IMR-90 (cell line): ENCODE measurements around the gene TRIM71. TPM values are rescaled to one million over a fixed set of nuclear protein-coding genes. Genes with fewer than 3 reads are reported as not detected.

Experiments used
- ATAC-seq: fragments of 200-7000 bp; cut with Tn5 transposase; 2 replicates; pipeline ENCODE4 v1.9.1; 2020; ENCODE audit warnings: low read depth, mild to moderate bottlenecking, moderate library complexity
- BruUV-seq: library from RNA; stranded (reverse); fragments of 400-500 nt; replicated peaks from 2 replicates; lab custom pipeline; 2021; lab: Mats Ljungman, UMichigan
- CTCF ChIA-PET: fragments of 300-600 bp; formaldehyde crosslinking; extraction: SDS; loops from one replicate; lab custom pipeline; 2021; ENCODE audit warnings: antibody characterized with exemption; lab: Yijun Ruan, JAX
- POLR2A ChIA-PET: fragments of 300-600 bp; sonication (Branson Sonifier 250); formaldehyde crosslinking; loops from one replicate; lab custom pipeline; 2022; ENCODE audit warnings: antibody characterized with exemption; ENCODE audit not compliant: unreplicated experiment; lab: Charles Lee
- DNase-seq: peaks from one replicate; pipeline ENCODE4 v3.0.0; 2013
- H2AFZ ChIP-seq: replicated peaks from 2 replicates; pipeline ENCODE3; 2013; ENCODE audit warnings: low read length, mild to moderate bottlenecking; ENCODE audit not compliant: poor library complexity
- H2AK5ac ChIP-seq: 2 replicates; pipeline ENCODE4 v1.6.1; 2013; ENCODE audit warnings: low read depth, low read length, inconsistent platforms
- H2AK9ac ChIP-seq: replicated peaks from 2 replicates; pipeline ENCODE3; 2013; ENCODE audit warnings: mild to moderate bottlenecking, low read depth, low read length, moderate library complexity; ENCODE audit not compliant: poor library complexity
- H2BK120ac ChIP-seq: 2 replicates; pipeline ENCODE4 v1.6.1; 2013; ENCODE audit warnings: low read depth, low read length, inconsistent platforms
- H2BK15ac ChIP-seq: 3 replicates; pipeline ENCODE4 v1.6.1; 2013; ENCODE audit warnings: low read depth, low read length, inconsistent platforms
- H2BK20ac ChIP-seq: 2 replicates; pipeline ENCODE4 v1.6.1; 2013; ENCODE audit warnings: low read depth, mild to moderate bottlenecking, inconsistent platforms, low read length, moderate library complexity
- H2BK5ac ChIP-seq: 2 replicates; pipeline ENCODE4 v1.6.1; 2013; ENCODE audit warnings: mild to moderate bottlenecking, low read depth, low read length, inconsistent platforms; ENCODE audit not compliant: poor library complexity, severe bottlenecking
- H3K14ac ChIP-seq: replicated peaks from 2 replicates; pipeline ENCODE4 v1.6.1; 2013; ENCODE audit warnings: low read depth, low read length, inconsistent platforms
- H3K18ac ChIP-seq: 2 replicates; pipeline ENCODE4 v1.6.1; 2013; ENCODE audit warnings: low read depth, low read length, control low read depth
- H3K23ac ChIP-seq: 2 replicates; pipeline ENCODE4 v1.6.1; 2013; ENCODE audit warnings: low read depth, low read length, inconsistent platforms
- H3K27ac ChIP-seq: 2 replicates; pipeline ENCODE4 v1.5.1; 2013; ENCODE audit warnings: mild to moderate bottlenecking, control low read depth, low read length; ENCODE audit not compliant: insufficient read depth
- H3K27me3 ChIP-seq: 2 replicates; pipeline ENCODE4 v1.6.1; 2013; ENCODE audit warnings: low read length; ENCODE audit not compliant: control insufficient read depth, insufficient read depth
- H3K36me3 ChIP-seq: 2 replicates; pipeline ENCODE4 v1.6.1; 2013; ENCODE audit warnings: low read length, mixed read lengths; ENCODE audit not compliant: control insufficient read depth, insufficient read depth
- H3K4ac ChIP-seq: 2 replicates; pipeline ENCODE4 v1.6.1; 2013; ENCODE audit warnings: low read depth, low read length, inconsistent platforms
- H3K4me1 ChIP-seq: 2 replicates; pipeline ENCODE4 v1.6.1; 2013; ENCODE audit warnings: low read length, mixed read lengths; ENCODE audit not compliant: control insufficient read depth, insufficient read depth
- H3K4me2 ChIP-seq: 2 replicates; pipeline ENCODE4 v1.6.1; 2013; ENCODE audit warnings: low read depth, mild to moderate bottlenecking, control low read depth, low read length, moderate library complexity
- H3K4me3 ChIP-seq: 2 replicates; pipeline ENCODE4 v1.5.1; 2013; ENCODE audit warnings: low read depth, mild to moderate bottlenecking, control low read depth, low read length, moderate library complexity; ENCODE audit not compliant: insufficient read depth
- H3K56ac ChIP-seq: 2 replicates; pipeline ENCODE4 v1.6.1; 2013; ENCODE audit warnings: low read length, inconsistent platforms; ENCODE audit not compliant: insufficient read depth; ENCODE audit errors: extremely low read depth
- H3K79me1 ChIP-seq, 2 experiments: 2 replicates each; pipeline ENCODE4 v1.6.1; 2013; ENCODE audit warnings: low read length in 2 of 2, inconsistent platforms in 1 of 2, low read depth in 1 of 2
- H3K9ac ChIP-seq: 2 replicates; pipeline ENCODE4 v1.6.1; 2013; ENCODE audit warnings: low read depth, low read length, control low read depth
- H3K9me1 ChIP-seq: 2 replicates; pipeline ENCODE4 v1.6.1; 2013; ENCODE audit warnings: low read length, inconsistent platforms; ENCODE audit not compliant: insufficient read depth
- H3K9me3 ChIP-seq: 2 replicates; pipeline ENCODE4 v1.6.1; 2013; ENCODE audit warnings: low read length; ENCODE audit not compliant: control insufficient read depth, insufficient read depth
- H4K20me1 ChIP-seq: 2 replicates; pipeline ENCODE4 v1.6.1; 2013; ENCODE audit warnings: low read length, inconsistent platforms; ENCODE audit not compliant: insufficient read depth
- H4K5ac ChIP-seq: 2 replicates; pipeline ENCODE4 v1.6.1; 2013; ENCODE audit warnings: mild to moderate bottlenecking, low read depth, low read length, control low read depth
- H4K8ac ChIP-seq, 2 experiments: 2 replicates each; pipeline ENCODE4 v1.6.1; 2013; ENCODE audit warnings: low read depth in 2 of 2, low read length in 2 of 2, control low read depth in 1 of 2, inconsistent platforms in 1 of 2
- H4K91ac ChIP-seq: 2 replicates; pipeline ENCODE4 v1.6.1; 2013; ENCODE audit warnings: low read depth, low read length, inconsistent platforms; ENCODE audit not compliant: insufficient read depth
- BHLHE40 ChIP-seq: fragments of 150-350 bp; IDR thresholded peaks from 2 replicates; pipeline ENCODE4 v1.6.1; 2016; ENCODE audit warnings: mild to moderate bottlenecking, low read depth, low read length
- CEBPB ChIP-seq: IDR thresholded peaks from 2 replicates; pipeline ENCODE4 v1.6.1; 2012; ENCODE audit warnings: low read depth, low read length, improper control_type of control experiment
- CHD1 ChIP-seq: IDR thresholded peaks from 2 replicates; pipeline ENCODE4 v1.6.1; 2012; ENCODE audit warnings: low read depth, low read length, improper control_type of control experiment
- CTCF ChIP-seq: conservative IDR thresholded peaks from 2 replicates; pipeline ENCODE4 v1.5.1; 2012; ENCODE audit warnings: mild to moderate bottlenecking, low read depth, low read length, improper control_type of control experiment
- ELK1 ChIP-seq: fragments of 150-350 bp; IDR thresholded peaks from 2 replicates; pipeline ENCODE4 v1.6.1; 2016; ENCODE audit warnings: low read depth, mild to moderate bottlenecking, low read length, moderate library complexity, borderline replicate concordance
- FOS ChIP-seq: fragments of 150-350 bp; IDR thresholded peaks from 2 replicates; pipeline ENCODE4 v1.6.1; 2016; ENCODE audit warnings: low read depth, low read length
- MAFK ChIP-seq: IDR thresholded peaks from 2 replicates; pipeline ENCODE4 v1.6.1; 2012; ENCODE audit warnings: low read depth, low read length, improper control_type of control experiment
- MAZ ChIP-seq: IDR thresholded peaks from 2 replicates; pipeline ENCODE4 v1.6.1; 2012; ENCODE audit warnings: low read depth, mild to moderate bottlenecking, low read length, improper control_type of control experiment, moderate library complexity, borderline replicate concordance
- MXI1 ChIP-seq: IDR thresholded peaks from 2 replicates; pipeline ENCODE4 v1.6.1; 2012; ENCODE audit warnings: low read depth, mild to moderate bottlenecking, low read length, moderate library complexity, borderline replicate concordance
- NFE2L2 ChIP-seq: fragments of 150-350 bp; IDR thresholded peaks from 2 replicates; pipeline ENCODE4 v1.6.1; 2016; ENCODE audit warnings: low read depth, mild to moderate bottlenecking, low read length
- POLR2A ChIP-seq: IDR thresholded peaks from 2 replicates; pipeline ENCODE4 v1.6.1; 2012; ENCODE audit warnings: mild to moderate bottlenecking, low read depth, low read length
- RAD21 ChIP-seq: IDR thresholded peaks from 2 replicates; pipeline ENCODE4 v1.6.1; 2012; ENCODE audit warnings: low read length, improper control_type of control experiment
- RCOR1 ChIP-seq: IDR thresholded peaks from 2 replicates; pipeline ENCODE4 v1.6.1; 2012; ENCODE audit warnings: mild to moderate bottlenecking, low read length, improper control_type of control experiment; ENCODE audit not compliant: insufficient replicate concordance
- RFX5 ChIP-seq: IDR thresholded peaks from 2 replicates; pipeline ENCODE4 v1.8.0; 2012; ENCODE audit warnings: low read depth, mild to moderate bottlenecking, low read length, moderate library complexity
- SMC3 ChIP-seq: fragments of 150-350 bp; IDR thresholded peaks from 2 replicates; pipeline ENCODE4 v1.6.1; 2016; ENCODE audit warnings: low read depth, mild to moderate bottlenecking, antibody characterized with exemption, low read length, moderate library complexity
- WGBS, 2 experiments: methylation state at CpG; one replicate each; pipeline versions ENCODE4 v1.1.5 to v1.1.7; 2013; ENCODE audit warnings: missing lambda C conversion rate in 2 of 2; ENCODE audit not compliant: insufficient read length in 1 of 2; ENCODE audit errors: extremely low coverage in 2 of 2; 5-methylcytosine and 5-hydroxymethylcytosine counted together
- dilution Hi-C: fragments of 300-500 bp; cut with HindIII; formaldehyde crosslinking; loops from one replicate; pipeline ENCODE4 v1.14.3; 2018; ENCODE audit warnings: low sequenced_read_pairs; ENCODE audit not compliant: unreplicated experiment
- in situ Hi-C: fragments of 300-500 bp; cut with MboI; formaldehyde crosslinking; loops from 3 replicates; pipeline ENCODE4 v1.14.3; 2019; ENCODE audit warnings: low sequenced_read_pairs, inconsistent platforms, mixed read lengths
- intact Hi-C: fragments of 100-400 bp; cut with micrococcal nuclease; formaldehyde crosslinking; loops from 2 replicates; pipeline ENCODE4 v1.10.0; 2022
- polyA plus RNA-seq, 3 experiments: library from polyadenylated mRNA; depleted of rRNA; stranded (reverse); fragments of >200 nt; gene quantifications; 2 replicates each; pipeline ENCODE4 v1.2.3, GENCODE V29; 2012; ENCODE audit warnings: low replicate concordance in 1 of 3
- total RNA-seq: library from RNA; depleted of rRNA; stranded (reverse); fragments of >200 nt; gene quantifications from 2 replicates; pipeline ENCODE4 v1.2.3, GENCODE V29; 2012
- TF ChIP-seq, protein P1 (sequence below): fragments of 150-350 bp; IDR thresholded peaks from 2 replicates; pipeline ENCODE4 v1.6.1; 2017; ENCODE audit warnings: mild to moderate bottlenecking, antibody characterized with exemption, low read length, low read depth

Gene TRIM71
- total and polyA plus RNA-seq, 2 of the 4 experiments (the other 2 are of a cell fraction), result not detected

DNA sequence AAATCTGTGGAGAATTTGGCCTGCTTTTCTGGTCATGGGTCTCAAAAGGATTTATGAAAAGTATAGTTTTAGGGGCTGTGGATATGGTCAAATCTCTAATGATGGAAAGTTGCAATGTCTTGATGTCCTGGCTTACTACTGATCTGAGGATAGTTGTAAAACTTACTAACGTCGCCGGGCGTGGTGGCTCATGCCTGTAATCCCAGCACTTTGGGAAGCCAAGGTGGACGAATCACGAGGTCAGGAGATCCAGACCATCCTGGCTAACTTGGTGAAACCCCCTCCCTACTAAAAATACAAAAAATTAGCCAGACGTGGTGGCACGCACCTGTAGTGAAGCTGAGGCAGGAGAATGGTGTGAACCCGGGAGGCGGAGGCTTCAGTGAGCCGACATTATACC is 19.6 kb downstream of the TRIM71 start:
- ATAC-seq, result no peak
- intact Hi-C loops, result no loop called here

More for the DNA sequence above, 19.6 kb downstream of the TRIM71 start:
- Histone ChIP-seq H3K27me3 (peaks cover 27% of the 10 kb centered on the region), H3K18ac (no peak overlapping the region), H3K9ac (no peak overlapping the region), H2AK5ac (no peak overlapping the region), H3K23ac (no peak overlapping the region), H2AK9ac (no peak overlapping the region), H2BK120ac (no peak overlapping the region), H2AFZ (no peak overlapping the region), H3K4me1 (no peaks in the 10 kb centered on the region), H3K4ac (no peak overlapping the region), H2BK15ac (no peak overlapping the region), H3K36me3 (no peaks in the 10 kb centered on the region), H3K79me1 (no peaks in the 10 kb centered on the region), H2BK5ac (no peak overlapping the region), H4K8ac (no peak overlapping the region), H4K20me1 (no peaks in the 10 kb centered on the region), H3K4me3 (no peak overlapping the region), H4K5ac (no peak overlapping the region), H3K14ac (no peak overlapping the region), H4K91ac (no peak overlapping the region), H3K9me3 (no peaks in the 10 kb centered on the region), H3K27ac (no peak overlapping the region), H2BK20ac (no peak overlapping the region), H3K9me1 (no peaks in the 10 kb centered on the region), H3K4me2 (no peak overlapping the region), H3K56ac (no peak overlapping the region)
- ChIA-PET POLR2A (no interaction called here), CTCF (interaction anchor here (1.0 kb wide), 1 partner anchor 15 kb away, joined by 4 read pairs; no protein-coding TSS in a partner anchor)
- dilution Hi-C loops (no loop called here), in situ Hi-C loops (no loop called here)
- WGBS, 2 experiments, result 87% methylated on average over 3 of the region's 11 CpGs; no CpG with 5 or more reads in 1 of the 2 experiments
- no peak for DNase-seq
- TF ChIP-seq ELK1, result no peak
- no peak for TF ChIP-seq CEBPB
- TF ChIP-seq NFE2L2, result no peak
- TF ChIP-seq POLR2A, result no peak
- no peak for TF ChIP-seq RAD21
- no peak for TF ChIP-seq SMC3
- TF ChIP-seq CHD1, result no peak
- TF ChIP-seq MAZ, result no peak
- TF ChIP-seq BHLHE40, result no peak
- no peak for TF ChIP-seq MXI1
- TF ChIP-seq RCOR1, result no peak
- TF ChIP-seq FOS, result no peak
- TF ChIP-seq, protein P1, sequence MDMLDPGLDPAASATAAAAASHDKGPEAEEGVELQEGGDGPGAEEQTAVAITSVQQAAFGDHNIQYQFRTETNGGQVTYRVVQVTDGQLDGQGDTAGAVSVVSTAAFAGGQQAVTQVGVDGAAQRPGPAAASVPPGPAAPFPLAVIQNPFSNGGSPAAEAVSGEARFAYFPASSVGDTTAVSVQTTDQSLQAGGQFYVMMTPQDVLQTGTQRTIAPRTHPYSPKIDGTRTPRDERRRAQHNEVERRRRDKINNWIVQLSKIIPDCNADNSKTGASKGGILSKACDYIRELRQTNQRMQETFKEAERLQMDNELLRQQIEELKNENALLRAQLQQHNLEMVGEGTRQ, result no peak
- TF ChIP-seq MAFK, result no peak
- no peak for TF ChIP-seq RFX5
- no peak for TF ChIP-seq CTCF
- no TSS peak for BruUV-seq
